HEK293 (cell line): ENCODE data around the gene RNF31.

Source experiments
- CTCF ChIP-seq: fragments of 450-650 bp; formaldehyde crosslinking; IDR thresholded peaks from 2 replicates; pipeline ENCODE4 v1.5.1; 2016; ENCODE audit warnings: missing biosample characterization, missing genetic modification characterization
- ELK4 ChIP-seq: IDR thresholded peaks from 2 replicates; pipeline ENCODE4 v1.6.1; 2011; ENCODE audit warnings: mild to moderate bottlenecking, low read depth, low read length, borderline replicate concordance
- HIC1 ChIP-seq: fragments of 450-650 bp; formaldehyde crosslinking; IDR thresholded peaks from 2 replicates; pipeline ENCODE4 v1.5.1; 2016; ENCODE audit warnings: missing biosample characterization, missing genetic modification characterization
- HOXD13 ChIP-seq: sonication (generic); formaldehyde crosslinking; IDR thresholded peaks from 2 replicates; pipeline ENCODE4 v1.8.0; 2022; ENCODE audit warnings: missing genetic modification reagents, borderline replicate concordance
- KLF9 ChIP-seq: fragments of 450-650 bp; formaldehyde crosslinking; IDR thresholded peaks from 2 replicates; pipeline ENCODE4 v1.5.1; 2016; ENCODE audit warnings: missing biosample characterization, missing genetic modification characterization, low read depth
- TCF7L2 ChIP-seq: IDR thresholded peaks from 2 replicates; pipeline ENCODE4 v1.6.1; 2011; ENCODE audit warnings: low read depth, mild to moderate bottlenecking, inconsistent platforms, low read length, moderate library complexity, borderline replicate concordance
- WT1 ChIP-seq: fragments of 450-650 bp; formaldehyde crosslinking; IDR thresholded peaks from 2 replicates; pipeline ENCODE4 v1.5.1; 2016; ENCODE audit warnings: missing biosample characterization, missing genetic modification characterization
- ZBTB6 ChIP-seq: fragments of 450-650 bp; formaldehyde crosslinking; IDR thresholded peaks from 2 replicates; pipeline ENCODE4 v1.5.1; 2017; ENCODE audit warnings: missing biosample characterization, missing genetic modification characterization
- ZNF112 ChIP-seq: fragments of 450-650 bp; formaldehyde crosslinking; IDR thresholded peaks from 2 replicates; pipeline ENCODE4 v1.5.0; 2017; ENCODE audit warnings: missing biosample characterization, missing genetic modification characterization
- ZNF157 ChIP-seq: fragments of 450-650 bp; formaldehyde crosslinking; IDR thresholded peaks from 2 replicates; pipeline ENCODE4 v1.5.1; 2016; ENCODE audit warnings: missing biosample characterization, missing genetic modification characterization
- ZNF18 ChIP-seq: fragments of 450-650 bp; formaldehyde crosslinking; IDR thresholded peaks from 2 replicates; pipeline ENCODE4 v1.5.1; 2016; ENCODE audit warnings: missing biosample characterization, missing genetic modification characterization
- ZNF221 ChIP-seq: fragments of 450-650 bp; formaldehyde crosslinking; IDR thresholded peaks from 2 replicates; pipeline ENCODE4 v1.5.1; 2017; ENCODE audit warnings: missing biosample characterization, missing genetic modification characterization, borderline replicate concordance
- ZNF24 ChIP-seq: fragments of 450-650 bp; formaldehyde crosslinking; IDR thresholded peaks from 2 replicates; pipeline ENCODE4 v1.5.1; 2016; ENCODE audit warnings: missing biosample characterization, missing genetic modification characterization
- ZNF292 ChIP-seq: fragments of 450-650 bp; formaldehyde crosslinking; IDR thresholded peaks from 2 replicates; pipeline ENCODE4 v1.5.1; 2016; ENCODE audit warnings: low read depth, missing biosample characterization, missing genetic modification characterization, borderline replicate concordance
- ZNF350 ChIP-seq: fragments of 450-650 bp; formaldehyde crosslinking; IDR thresholded peaks from 2 replicates; pipeline ENCODE4 v1.5.0; 2017; ENCODE audit warnings: missing biosample characterization, mild to moderate bottlenecking, missing genetic modification characterization
- ZNF391 ChIP-seq: fragments of 450-650 bp; formaldehyde crosslinking; IDR thresholded peaks from 2 replicates; pipeline ENCODE4 v1.5.1; 2016; ENCODE audit warnings: low read depth, missing biosample characterization, missing genetic modification characterization, borderline replicate concordance
- ZNF394 ChIP-seq: fragments of 450-650 bp; formaldehyde crosslinking; IDR thresholded peaks from 2 replicates; pipeline ENCODE4 v1.5.1; 2016; ENCODE audit warnings: missing biosample characterization, missing genetic modification characterization, mild to moderate bottlenecking, moderate library complexity, borderline replicate concordance
- ZNF501 ChIP-seq: fragments of 450-650 bp; formaldehyde crosslinking; IDR thresholded peaks from 2 replicates; pipeline ENCODE4 v1.5.1; 2016; ENCODE audit warnings: missing biosample characterization, missing genetic modification characterization
- ZNF555 ChIP-seq: fragments of 450-650 bp; formaldehyde crosslinking; conservative IDR thresholded peaks from 2 replicates; pipeline ENCODE4 v1.5.1; 2017; ENCODE audit warnings: missing biosample characterization, mild to moderate bottlenecking, missing genetic modification characterization, inconsistent platforms
- ZNF571 ChIP-seq: fragments of 450-650 bp; formaldehyde crosslinking; IDR thresholded peaks from 2 replicates; pipeline ENCODE4 v1.5.0; 2017; ENCODE audit warnings: missing biosample characterization, missing genetic modification characterization
- ZNF585B ChIP-seq: fragments of 450-650 bp; formaldehyde crosslinking; IDR thresholded peaks from 2 replicates; pipeline ENCODE4 v1.5.1; 2016; ENCODE audit warnings: missing biosample characterization, missing genetic modification characterization
- ZNF623 ChIP-seq: fragments of 450-650 bp; formaldehyde crosslinking; IDR thresholded peaks from 2 replicates; pipeline ENCODE4 v1.5.1; 2016; ENCODE audit warnings: missing biosample characterization, missing genetic modification characterization
- ZNF658 ChIP-seq: fragments of 450-650 bp; formaldehyde crosslinking; IDR thresholded peaks from 2 replicates; pipeline ENCODE4; 2016; ENCODE audit warnings: missing biosample characterization, missing genetic modification characterization
- ZNF701 ChIP-seq: fragments of 450-650 bp; formaldehyde crosslinking; IDR thresholded peaks from 2 replicates; pipeline ENCODE4 v1.5.1; 2016; ENCODE audit warnings: missing biosample characterization, missing genetic modification characterization
- ZNF704 ChIP-seq: fragments of 450-650 bp; formaldehyde crosslinking; IDR thresholded peaks from 2 replicates; pipeline ENCODE4 v1.5.1; 2016; ENCODE audit warnings: missing biosample characterization, missing genetic modification characterization
- ZNF76 ChIP-seq: fragments of 450-650 bp; formaldehyde crosslinking; IDR thresholded peaks from 2 replicates; pipeline ENCODE4; 2016; ENCODE audit warnings: low read depth, missing biosample characterization, missing genetic modification characterization, borderline replicate concordance
- ZNF785 ChIP-seq: fragments of 450-650 bp; formaldehyde crosslinking; IDR thresholded peaks from 2 replicates; pipeline ENCODE4 v1.5.1; 2016; ENCODE audit warnings: missing biosample characterization, missing genetic modification characterization
- ZNF792 ChIP-seq: fragments of 450-650 bp; formaldehyde crosslinking; IDR thresholded peaks from 2 replicates; pipeline ENCODE4 v1.5.1; 2016; ENCODE audit warnings: missing biosample characterization, missing genetic modification characterization
- ZSCAN18 ChIP-seq: fragments of 450-650 bp; formaldehyde crosslinking; IDR thresholded peaks from 2 replicates; pipeline ENCODE4 v1.5.1; 2016; ENCODE audit warnings: missing biosample characterization, missing genetic modification characterization

RNF31 gene

GRCh38 chr14:24114532-24115421 is 32.5 kb upstream of the RNF31 start, which contains the start of the genes DCAF11 and NRL (continued):
- no peak for TF ChIP-seq HIC1 (tag by site-specific recombination)
- no peak for TF ChIP-seq ZBTB6 (tag by site-specific recombination)
- TF ChIP-seq KLF9, result peak; percentile 99
- TF ChIP-seq ZNF704 (tag by site-specific recombination), result 0 out of 2 replicates have a peak, but pooled peaks have one; percentile 13
- no peak for TF ChIP-seq ZNF555
- TF ChIP-seq TCF7L2, result no peak
- no peak for TF ChIP-seq ZNF292 (tag by site-specific recombination)
- TF ChIP-seq ZNF24 (tag by site-specific recombination), result no peak
- TF ChIP-seq ZNF658 (tag by site-specific recombination), result no peak
- TF ChIP-seq ZNF394 (tag by site-specific recombination), result peak; percentile 15; the same call in 1 of the 2 replicates
- TF ChIP-seq ZNF623 (tag by site-specific recombination), result no peak
- TF ChIP-seq ZNF221 (tag by site-specific recombination), result no peak
- TF ChIP-seq ZNF501 (tag by site-specific recombination), result no peak
- no peak for TF ChIP-seq ZNF157 (tag by site-specific recombination)
- no peak for TF ChIP-seq ELK4
- no peak for TF ChIP-seq ZNF585B (tag by site-specific recombination)
- no peak for TF ChIP-seq CTCF
- TF ChIP-seq ZNF350 (tag by site-specific recombination), result no peak
- peak; percentile 93 for TF ChIP-seq ZNF785 (tag by site-specific recombination)
- no peak for TF ChIP-seq ZSCAN18 (tag by site-specific recombination)
- TF ChIP-seq WT1 (tag by site-specific recombination), result no peak; the same call in none of the 2 replicates
- TF ChIP-seq ZNF391 (tag by site-specific recombination), result peak; percentile 33; the same call in 1 of the 2 replicates
- peak; percentile 99 for TF ChIP-seq ZNF18 (tag by site-specific recombination)
- TF ChIP-seq ZNF112 (tag by site-specific recombination), result no peak
- TF ChIP-seq ZNF76, result no peak
- no peak for TF ChIP-seq ZNF792 (tag by site-specific recombination)
- no peak for TF ChIP-seq ZNF571
- TF ChIP-seq ZNF701 (tag by site-specific recombination), result no peak
- TF ChIP-seq HOXD13 (CRISPR knock-in tag), result no peak
